Neural cell (in vitro differentiated cells): ENCODE measurements around the gene FILIP1L. TPM values are rescaled to one million over a fixed set of nuclear protein-coding genes. Genes with fewer than 3 reads are reported as not detected.

ENCODE experiments used
- H2AFZ ChIP-seq: fragments of 200-600, 300-800 bp; sonication (generic), shearing (Covaris generic); 2 replicates; pipeline ENCODE4 v1.6.0; 2014; ENCODE audit warnings: low read depth, mild to moderate bottlenecking, antibody characterized with exemption, low read length, moderate library complexity
- H3F3A ChIP-seq: fragments of 200-600 bp; shearing (Covaris generic); 2 replicates; pipeline ENCODE4 v1.6.1; 2016; ENCODE audit warnings: mild to moderate bottlenecking, moderate library complexity, mixed read lengths, antibody characterized with exemption, low read length; ENCODE audit not compliant: insufficient read depth, poor library complexity, severe bottlenecking
- H3K27ac ChIP-seq: fragments of 200-600, 300-800 bp; sonication (generic), shearing (Covaris generic); 2 replicates; pipeline ENCODE4 v1.5.1; 2014; ENCODE audit warnings: mild to moderate bottlenecking, low read length, moderate library complexity
- H3K27me3 ChIP-seq: fragments of 300-800, 200-600 bp; sonication (generic), shearing (Covaris generic); 2 replicates; pipeline ENCODE4 v1.6.0; 2014; ENCODE audit warnings: mild to moderate bottlenecking, low read depth, low read length, moderate library complexity; ENCODE audit not compliant: insufficient read depth
- H3K36me3 ChIP-seq: fragments of 300-800, 200-600 bp; sonication (generic), shearing (Covaris generic); 2 replicates; pipeline ENCODE4 v1.5.1; 2014; ENCODE audit warnings: mild to moderate bottlenecking, antibody characterized with exemption, low read length, moderate library complexity; ENCODE audit not compliant: insufficient read depth
- H3K4me2 ChIP-seq: fragments of 300-800, 200-600 bp; sonication (generic), shearing (Covaris generic); 2 replicates; pipeline ENCODE4 v1.6.0; 2014; ENCODE audit warnings: mild to moderate bottlenecking, low read length
- H3K4me3 ChIP-seq: fragments of 300-800, 200-600 bp; sonication (generic), shearing (Covaris generic); 2 replicates; pipeline ENCODE4 v1.5.1; 2014; ENCODE audit warnings: mild to moderate bottlenecking, low read length, moderate library complexity
- H3K79me2 ChIP-seq: fragments of 200-600 bp; shearing (Covaris generic); replicated peaks from 2 replicates; pipeline ENCODE4 v1.6.0; 2014; ENCODE audit warnings: mild to moderate bottlenecking, low read length, moderate library complexity; ENCODE audit not compliant: insufficient read depth
- H3K9ac ChIP-seq: fragments of 300-800, 200-600 bp; sonication (generic), shearing (Covaris generic); 2 replicates; pipeline ENCODE4 v1.6.1; 2016; ENCODE audit warnings: mild to moderate bottlenecking, low read length, mixed read lengths
- H3K9me2 ChIP-seq: fragments of 200-600 bp; shearing (Covaris generic); 2 replicates; pipeline ENCODE4 v1.6.1; 2016; ENCODE audit warnings: mild to moderate bottlenecking, low read length, mixed read lengths; ENCODE audit not compliant: insufficient read depth
- H3K9me3 ChIP-seq: fragments of 200-600, 300-800 bp; sonication (generic), shearing (Covaris generic); 2 replicates; pipeline ENCODE4 v1.6.1; 2016; ENCODE audit warnings: mild to moderate bottlenecking, mixed run types, low read length, moderate library complexity, mixed read lengths
- H4K20me1 ChIP-seq: fragments of 200-600 bp; shearing (Covaris generic); 2 replicates; pipeline ENCODE4 v1.6.1; 2016; ENCODE audit warnings: mild to moderate bottlenecking, mixed run types; ENCODE audit not compliant: insufficient read depth
- EP300 ChIP-seq: fragments of 450-650 bp; conservative IDR thresholded peaks from 2 replicates; pipeline ENCODE4 v1.6.1; 2014; ENCODE audit warnings: antibody characterized with exemption, mild to moderate bottlenecking, moderate library complexity; ENCODE audit not compliant: poor library complexity, severe bottlenecking
- EZH2 ChIP-seq: fragments of 200-600, 300-800 bp; shearing (Covaris generic), sonication (generic); IDR thresholded peaks from 2 replicates; pipeline ENCODE4 v1.6.1; 2014; ENCODE audit warnings: antibody characterized with exemption, low read length, borderline replicate concordance, mild to moderate bottlenecking; ENCODE audit not compliant: insufficient read depth, poor library complexity, severe bottlenecking
- MXI1 ChIP-seq: fragments of 450-650 bp; conservative IDR thresholded peaks from 2 replicates; pipeline ENCODE4 v1.6.1; 2014; ENCODE audit warnings: antibody characterized with exemption, mild to moderate bottlenecking; ENCODE audit not compliant: poor library complexity, severe bottlenecking
- POLR2AphosphoS5 ChIP-seq: IDR thresholded peaks from 2 replicates; pipeline ENCODE4 v1.6.1; 2012
- RAD21 ChIP-seq: fragments of 450-650 bp; conservative IDR thresholded peaks from 2 replicates; pipeline ENCODE4 v1.6.1; 2014; ENCODE audit warnings: antibody characterized with exemption, mild to moderate bottlenecking, moderate library complexity
- SMC3 ChIP-seq: fragments of 450-650 bp; conservative IDR thresholded peaks from 2 replicates; pipeline ENCODE4 v1.6.1; 2014; ENCODE audit warnings: antibody characterized with exemption, mild to moderate bottlenecking, moderate library complexity; ENCODE audit not compliant: poor library complexity
- TAF1 ChIP-seq: IDR thresholded peaks from 2 replicates; pipeline ENCODE4 v1.6.1; 2012; ENCODE audit warnings: low read depth
- polyA plus RNA-seq: library from polyadenylated mRNA; depleted of rRNA; stranded (reverse); fragments of >200 nt; gene quantifications from 2 replicates; pipeline ENCODE4 v1.2.3, GENCODE V29; 2014
- TF ChIP-seq, protein P1 (sequence below): fragments of 450-650 bp; IDR thresholded peaks from 2 replicates; pipeline ENCODE4 v1.5.1; 2014; ENCODE audit warnings: antibody characterized with exemption, mild to moderate bottlenecking, moderate library complexity; ENCODE audit not compliant: poor library complexity, severe bottlenecking
- TF ChIP-seq, protein P2 (sequence below): IDR thresholded peaks from 2 replicates; pipeline ENCODE4 v1.6.1; 2012; ENCODE audit warnings: borderline replicate concordance

FILIP1L gene
- polyA plus RNA-seq, 1 donor from 2014 or later, result 0.27 TPM

DNA sequence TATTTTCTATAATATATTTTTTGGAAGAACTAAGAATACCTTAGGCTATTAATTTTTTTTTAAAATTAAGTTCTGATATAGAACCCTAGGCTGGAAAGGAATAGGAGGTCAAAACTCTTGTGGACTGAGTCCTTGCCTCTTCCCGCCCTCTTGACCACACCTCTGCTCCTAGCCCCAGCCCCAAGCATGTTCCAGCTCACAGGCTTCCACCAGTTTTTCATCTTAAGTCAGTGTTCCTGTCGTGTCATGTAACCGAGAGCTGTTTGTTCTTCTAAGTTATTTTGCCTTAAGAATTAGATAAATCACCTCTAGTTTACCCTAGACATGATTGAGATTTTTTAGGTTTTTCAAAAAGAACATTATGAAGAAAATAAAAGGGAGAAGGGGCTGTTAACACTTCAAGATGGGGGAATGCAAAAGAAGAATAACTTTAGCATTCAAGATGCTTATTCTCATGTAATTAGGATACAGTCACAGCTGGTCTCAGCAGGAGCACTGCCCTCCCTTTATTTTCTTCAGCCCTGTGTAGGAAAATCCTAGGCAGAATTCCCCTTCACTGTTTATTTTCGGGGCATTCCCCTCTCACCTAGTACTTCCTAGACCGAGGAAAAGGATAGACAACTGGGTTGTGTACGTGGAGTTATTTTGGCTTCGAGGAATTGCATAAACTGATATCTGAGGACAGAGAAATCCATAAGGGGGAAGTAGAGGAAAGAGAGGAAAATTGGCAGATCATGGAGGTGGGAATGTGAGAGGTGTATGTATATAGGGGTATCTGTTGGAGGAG lies 186.4 kb downstream of the FILIP1L start:
- Histone ChIP-seq H3K9me2 (no peaks in the 10 kb centered on the region), H3K79me2 (no peaks in the 10 kb centered on the region), H3K27ac (no peak overlapping the region), H2AFZ (no peak overlapping the region), H3K4me3 (no peak overlapping the region), H3F3A (no peaks in the 10 kb centered on the region), H3K36me3 (no peaks in the 10 kb centered on the region), H3K9ac (no peak overlapping the region), H4K20me1 (no peaks in the 10 kb centered on the region), H3K27me3 (no peaks in the 10 kb centered on the region), H3K4me2 (no peak overlapping the region), H3K9me3 (no peaks in the 10 kb centered on the region)
- TF ChIP-seq EP300 (no peak), EZH2 (no peak), TAF1 (no peak), RAD21 (no peak), POLR2AphosphoS5 (no peak), SMC3 (no peak), MXI1 (no peak)
- TF ChIP-seq, protein P1, sequence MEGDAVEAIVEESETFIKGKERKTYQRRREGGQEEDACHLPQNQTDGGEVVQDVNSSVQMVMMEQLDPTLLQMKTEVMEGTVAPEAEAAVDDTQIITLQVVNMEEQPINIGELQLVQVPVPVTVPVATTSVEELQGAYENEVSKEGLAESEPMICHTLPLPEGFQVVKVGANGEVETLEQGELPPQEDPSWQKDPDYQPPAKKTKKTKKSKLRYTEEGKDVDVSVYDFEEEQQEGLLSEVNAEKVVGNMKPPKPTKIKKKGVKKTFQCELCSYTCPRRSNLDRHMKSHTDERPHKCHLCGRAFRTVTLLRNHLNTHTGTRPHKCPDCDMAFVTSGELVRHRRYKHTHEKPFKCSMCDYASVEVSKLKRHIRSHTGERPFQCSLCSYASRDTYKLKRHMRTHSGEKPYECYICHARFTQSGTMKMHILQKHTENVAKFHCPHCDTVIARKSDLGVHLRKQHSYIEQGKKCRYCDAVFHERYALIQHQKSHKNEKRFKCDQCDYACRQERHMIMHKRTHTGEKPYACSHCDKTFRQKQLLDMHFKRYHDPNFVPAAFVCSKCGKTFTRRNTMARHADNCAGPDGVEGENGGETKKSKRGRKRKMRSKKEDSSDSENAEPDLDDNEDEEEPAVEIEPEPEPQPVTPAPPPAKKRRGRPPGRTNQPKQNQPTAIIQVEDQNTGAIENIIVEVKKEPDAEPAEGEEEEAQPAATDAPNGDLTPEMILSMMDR, result no peak
- TF ChIP-seq, protein P2, sequence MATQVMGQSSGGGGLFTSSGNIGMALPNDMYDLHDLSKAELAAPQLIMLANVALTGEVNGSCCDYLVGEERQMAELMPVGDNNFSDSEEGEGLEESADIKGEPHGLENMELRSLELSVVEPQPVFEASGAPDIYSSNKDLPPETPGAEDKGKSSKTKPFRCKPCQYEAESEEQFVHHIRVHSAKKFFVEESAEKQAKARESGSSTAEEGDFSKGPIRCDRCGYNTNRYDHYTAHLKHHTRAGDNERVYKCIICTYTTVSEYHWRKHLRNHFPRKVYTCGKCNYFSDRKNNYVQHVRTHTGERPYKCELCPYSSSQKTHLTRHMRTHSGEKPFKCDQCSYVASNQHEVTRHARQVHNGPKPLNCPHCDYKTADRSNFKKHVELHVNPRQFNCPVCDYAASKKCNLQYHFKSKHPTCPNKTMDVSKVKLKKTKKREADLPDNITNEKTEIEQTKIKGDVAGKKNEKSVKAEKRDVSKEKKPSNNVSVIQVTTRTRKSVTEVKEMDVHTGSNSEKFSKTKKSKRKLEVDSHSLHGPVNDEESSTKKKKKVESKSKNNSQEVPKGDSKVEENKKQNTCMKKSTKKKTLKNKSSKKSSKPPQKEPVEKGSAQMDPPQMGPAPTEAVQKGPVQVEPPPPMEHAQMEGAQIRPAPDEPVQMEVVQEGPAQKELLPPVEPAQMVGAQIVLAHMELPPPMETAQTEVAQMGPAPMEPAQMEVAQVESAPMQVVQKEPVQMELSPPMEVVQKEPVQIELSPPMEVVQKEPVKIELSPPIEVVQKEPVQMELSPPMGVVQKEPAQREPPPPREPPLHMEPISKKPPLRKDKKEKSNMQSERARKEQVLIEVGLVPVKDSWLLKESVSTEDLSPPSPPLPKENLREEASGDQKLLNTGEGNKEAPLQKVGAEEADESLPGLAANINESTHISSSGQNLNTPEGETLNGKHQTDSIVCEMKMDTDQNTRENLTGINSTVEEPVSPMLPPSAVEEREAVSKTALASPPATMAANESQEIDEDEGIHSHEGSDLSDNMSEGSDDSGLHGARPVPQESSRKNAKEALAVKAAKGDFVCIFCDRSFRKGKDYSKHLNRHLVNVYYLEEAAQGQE, result no peak

DNA sequence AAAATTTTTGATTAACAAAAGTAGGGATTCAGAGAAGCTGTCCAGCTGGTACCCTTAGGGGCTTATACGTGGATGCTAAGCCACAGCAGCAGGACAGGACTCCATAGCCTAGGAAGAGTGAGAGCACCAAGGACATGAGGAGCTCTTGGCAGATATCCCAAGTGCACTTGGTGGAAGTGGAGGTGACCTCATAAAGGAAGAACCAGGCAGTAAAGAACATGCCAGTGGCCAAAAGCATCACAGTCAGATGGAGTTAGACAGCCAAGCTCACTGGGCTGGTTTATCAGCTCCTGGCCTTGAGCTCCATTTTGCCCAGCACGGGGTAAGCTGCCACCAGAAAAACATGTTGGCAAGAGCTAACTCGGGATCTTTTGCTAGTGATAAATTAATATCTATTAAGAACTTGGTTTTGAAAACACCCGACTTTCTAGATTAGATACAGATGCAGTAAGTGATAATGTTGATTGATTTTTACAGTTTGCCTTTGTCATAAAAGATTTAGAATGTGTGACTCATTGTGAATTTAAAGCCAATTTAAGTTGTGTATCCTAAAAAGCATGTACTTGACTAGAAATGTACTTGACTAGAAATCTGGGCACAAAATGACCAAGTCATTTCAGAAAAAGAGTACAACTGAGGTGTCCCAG lies 188.6 kb downstream of the FILIP1L start:
- no peaks in the 10 kb centered on the region for H3K9me2 ChIP-seq
- H3F3A ChIP-seq, result no peaks in the 10 kb centered on the region
- H4K20me1 ChIP-seq, result no peaks in the 10 kb centered on the region
- no peaks in the 10 kb centered on the region for H3K79me2 ChIP-seq
- H3K9ac ChIP-seq, result no peak overlapping the region
- H3K27me3 ChIP-seq, result no peaks in the 10 kb centered on the region
- H3K27ac ChIP-seq, result no peak overlapping the region
- no peaks in the 10 kb centered on the region for H3K9me3 ChIP-seq
- TF ChIP-seq, protein P1, result no peak
- TF ChIP-seq POLR2AphosphoS5, result no peak
- TF ChIP-seq EP300, result no peak
- TF ChIP-seq RAD21, result no peak
- TF ChIP-seq, protein P2, result no peak
- TF ChIP-seq SMC3, result no peak
- TF ChIP-seq MXI1, result no peak
- TF ChIP-seq EZH2, result no peak
- TF ChIP-seq TAF1, result no peak
- no peak overlapping the region for H3K4me2 ChIP-seq
- no peak overlapping the region for H2AFZ ChIP-seq
- no peak overlapping the region for H3K4me3 ChIP-seq
- no peaks in the 10 kb centered on the region for H3K36me3 ChIP-seq
